SU-DHL-6 (cell line): ENCODE results near the gene PUSL1.

Experiments used
- EZH2phosphoT487 ChIP-seq: fragments of 200-600 bp; sonication (generic), shearing (Covaris generic); conservative IDR thresholded peaks from 2 replicates; pipeline ENCODE4 v1.6.1; 2018; ENCODE audit warnings: mild to moderate bottlenecking, antibody characterized with exemption, low read length, moderate library complexity, mixed read lengths
- TF ChIP-seq, protein P1 (sequence below): fragments of 200-600 bp; sonication (generic); IDR thresholded peaks from one replicate; pipeline ENCODE4 v1.5.1; 2017; ENCODE audit warnings: antibody characterized with exemption, mild to moderate bottlenecking, low read length, moderate library complexity; ENCODE audit not compliant: insufficient read depth, poor library complexity, severe bottlenecking

GRCh38 chr1:1345860-1346500 lies 37.6 kb downstream of the PUSL1 start:
- TF ChIP-seq, protein P1, sequence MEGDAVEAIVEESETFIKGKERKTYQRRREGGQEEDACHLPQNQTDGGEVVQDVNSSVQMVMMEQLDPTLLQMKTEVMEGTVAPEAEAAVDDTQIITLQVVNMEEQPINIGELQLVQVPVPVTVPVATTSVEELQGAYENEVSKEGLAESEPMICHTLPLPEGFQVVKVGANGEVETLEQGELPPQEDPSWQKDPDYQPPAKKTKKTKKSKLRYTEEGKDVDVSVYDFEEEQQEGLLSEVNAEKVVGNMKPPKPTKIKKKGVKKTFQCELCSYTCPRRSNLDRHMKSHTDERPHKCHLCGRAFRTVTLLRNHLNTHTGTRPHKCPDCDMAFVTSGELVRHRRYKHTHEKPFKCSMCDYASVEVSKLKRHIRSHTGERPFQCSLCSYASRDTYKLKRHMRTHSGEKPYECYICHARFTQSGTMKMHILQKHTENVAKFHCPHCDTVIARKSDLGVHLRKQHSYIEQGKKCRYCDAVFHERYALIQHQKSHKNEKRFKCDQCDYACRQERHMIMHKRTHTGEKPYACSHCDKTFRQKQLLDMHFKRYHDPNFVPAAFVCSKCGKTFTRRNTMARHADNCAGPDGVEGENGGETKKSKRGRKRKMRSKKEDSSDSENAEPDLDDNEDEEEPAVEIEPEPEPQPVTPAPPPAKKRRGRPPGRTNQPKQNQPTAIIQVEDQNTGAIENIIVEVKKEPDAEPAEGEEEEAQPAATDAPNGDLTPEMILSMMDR = no peak
- no peak for TF ChIP-seq EZH2phosphoT487
